Stimulated activated naive CD8-positive, alpha-beta T cell treated with anti-CD3 and anti-CD28 coated beads, Interleukin-15, Interleukin-2, amounts not matched to agents 100 U/mL and 50 U/mL, for 24 hours (primary cell): ENCODE measurements around the gene RNF17.

Experiments
- ATAC-seq: fragments of 150-1000 bp; cut with Tn5 transposase; one replicate; pipeline ENCODE4 v1.10.0; 2021
- DNase-seq: peaks from one replicate; pipeline ENCODE4 v3.0.0; 2021

RNF17 gene

GRCh38 chr13:24861617-24862362 is 97.8 kb downstream of the RNF17 start:
- ATAC-seq (no peak), DNase-seq (no peak)

GRCh38 chr13:24863748-24864540 is 100.0 kb downstream of the RNF17 start:
- DNase-seq (no peak), ATAC-seq (no peak)

- DNase-seq (no peak), ATAC-seq (no peak)
These were observed 100.6 kb downstream of the RNF17 start for GRCh38 chr13:24864579-24864978.

GRCh38 chr13:24865163-24865953 is 101.4 kb downstream of the RNF17 start:
- no peak for DNase-seq

GRCh38 chr13:24866488-24866887 is 102.5 kb downstream of the RNF17 start:
- ATAC-seq (no peak), DNase-seq (no peak)

More at GRCh38 chr13:24865163-24865953, 101.4 kb downstream of the RNF17 start:
- no peak for ATAC-seq

GRCh38 chr13:24868874-24869273 is 104.9 kb downstream of the RNF17 start:
- no peak for ATAC-seq
- DNase-seq: no peak

- DNase-seq: no peak
- no peak for ATAC-seq
These were observed 106.4 kb downstream of the RNF17 start for GRCh38 chr13:24870380-24870760.

GRCh38 chr13:24875566-24875965 is 111.6 kb downstream of the RNF17 start:
- no peak for DNase-seq
- ATAC-seq: no peak

- ATAC-seq (no peak), DNase-seq (no peak)
These were observed 113.6 kb downstream of the RNF17 start for GRCh38 chr13:24877531-24877930.

GRCh38 chr13:24878340-24878739 is 114.4 kb downstream of the RNF17 start:
- ATAC-seq (no peak), DNase-seq (no peak)

- no peak for DNase-seq
- ATAC-seq: no peak
These were observed 118.7 kb downstream of the RNF17 start for GRCh38 chr13:24882665-24883064.

GRCh38 chr13:24887759-24888158 is 123.8 kb downstream of the RNF17 start:
- no peak for DNase-seq
- ATAC-seq: no peak

GRCh38 chr13:24888291-24888931 is 124.4 kb downstream of the RNF17 start:
- DNase-seq: no peak
- no peak for ATAC-seq

GRCh38 chr13:24890256-24890655 is 126.3 kb downstream of the RNF17 start:
- DNase-seq (no peak), ATAC-seq (no peak)

GRCh38 chr13:24891476-24892108 is 127.6 kb downstream of the RNF17 start:
- ATAC-seq: no peak
- DNase-seq: no peak

GRCh38 chr13:24892829-24893228 is 128.9 kb downstream of the RNF17 start:
- ATAC-seq (no peak), DNase-seq (no peak)

- DNase-seq (no peak), ATAC-seq (no peak)
These were observed 129.9 kb downstream of the RNF17 start for GRCh38 chr13:24893863-24894262.

- ATAC-seq: no peak
These were observed 130.5 kb downstream of the RNF17 start for GRCh38 chr13:24894277-24894971.

GRCh38 chr13:24894972-24895300 is 131.0 kb downstream of the RNF17 start:
- DNase-seq (no peak), ATAC-seq (no peak)

More at GRCh38 chr13:24894277-24894971, 130.5 kb downstream of the RNF17 start:
- DNase-seq: no peak

- no peak for ATAC-seq
These were observed 132.1 kb downstream of the RNF17 start for GRCh38 chr13:24896061-24896460.

GRCh38 chr13:24897293-24897692 is 133.3 kb downstream of the RNF17 start:
- ATAC-seq: no peak
- DNase-seq: no peak

More at GRCh38 chr13:24896061-24896460, 132.1 kb downstream of the RNF17 start:
- DNase-seq: no peak
